Measurements from ENCODE around the gene TSPAN18.

The TSPAN18 gene

GRCh38 chr11:44889266-44889665 is 162.5 kb downstream of the TSPAN18 start:
- DNase-seq (ENCODE audit: low read depth), result no peak

GRCh38 chr11:44892843-44893242 is 166.1 kb downstream of the TSPAN18 start:
- DNase-seq (ENCODE audit: low read depth), result no peak

DNA sequence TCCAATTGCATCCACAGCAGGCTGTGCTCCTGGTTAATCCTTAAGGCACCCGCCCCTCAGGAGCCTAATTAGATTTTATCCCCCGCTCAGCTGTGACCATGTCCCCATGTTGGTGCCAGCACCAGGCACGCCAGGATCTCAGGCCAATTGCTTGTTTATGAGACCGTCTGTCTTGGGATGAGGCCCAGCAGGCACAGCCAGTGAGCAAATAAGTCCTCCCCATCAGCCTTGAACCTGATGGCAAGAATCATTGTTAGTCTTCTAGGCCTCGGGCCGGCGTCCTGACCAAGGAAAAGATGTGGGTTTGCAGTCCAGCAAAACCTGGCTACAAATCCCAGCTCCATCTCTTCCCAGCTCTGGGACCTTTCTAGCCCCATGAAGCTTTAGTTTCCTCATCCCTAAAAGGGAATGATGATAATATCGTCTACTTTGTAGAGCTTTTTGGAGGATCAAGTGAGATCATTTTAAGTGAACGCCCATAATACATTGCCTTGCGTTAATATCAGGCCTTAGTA is 166.6 kb downstream of the TSPAN18 start:
- no peak for DNase-seq (ENCODE audit: low read depth)

GRCh38 chr11:44893846-44894617 is 167.3 kb downstream of the TSPAN18 start:
- peak; percentile 13 for DNase-seq (ENCODE audit: low read depth)

DNA sequence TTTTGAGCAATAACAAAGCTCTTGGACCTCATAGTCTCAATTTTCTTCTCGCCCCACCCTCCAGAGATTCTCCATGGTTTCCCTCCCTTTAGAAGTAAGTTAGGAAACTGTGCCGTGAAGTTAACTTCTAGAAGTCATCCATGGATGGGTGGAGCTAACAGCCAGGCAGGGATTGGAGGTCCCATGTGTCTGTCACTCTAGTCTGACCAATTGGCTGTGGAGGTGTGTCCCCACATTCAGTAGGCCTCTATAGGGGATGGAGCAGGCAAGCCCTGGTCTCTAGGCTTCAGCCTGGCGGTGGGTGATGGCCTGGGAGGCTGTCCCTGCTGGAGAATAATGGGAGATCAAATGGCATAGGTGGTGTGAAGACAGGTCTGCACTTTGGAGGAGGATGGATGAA is 173.2 kb downstream of the TSPAN18 start:
- peak; percentile 37 for DNase-seq (ENCODE audit: low read depth)

- no peak for DNase-seq (ENCODE audit: low read depth)
These were observed 174.4 kb downstream of the TSPAN18 start for GRCh38 chr11:44901120-44901633.

DNA sequence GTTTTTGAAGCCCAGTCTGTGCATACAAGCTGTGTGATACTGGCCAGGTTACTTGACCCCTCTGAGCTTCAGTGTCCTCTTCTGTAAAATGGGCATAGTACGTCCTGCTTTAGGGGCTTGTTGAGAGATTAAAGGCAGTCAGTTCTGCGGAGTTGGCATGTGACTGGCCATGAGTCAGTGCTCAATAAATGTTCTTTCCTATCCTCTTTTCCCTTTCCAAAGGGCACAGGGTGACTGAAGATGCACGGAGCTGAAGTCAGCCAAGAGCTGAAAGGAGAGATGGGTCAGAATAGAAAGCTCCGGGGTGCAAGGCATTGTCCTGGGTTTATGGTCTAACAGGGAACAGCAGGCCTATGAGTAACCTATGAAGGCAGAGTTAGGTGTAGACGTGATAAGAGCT is 175.0 kb downstream of the TSPAN18 start:
- no peak for DNase-seq (ENCODE audit: low read depth)

DNA sequence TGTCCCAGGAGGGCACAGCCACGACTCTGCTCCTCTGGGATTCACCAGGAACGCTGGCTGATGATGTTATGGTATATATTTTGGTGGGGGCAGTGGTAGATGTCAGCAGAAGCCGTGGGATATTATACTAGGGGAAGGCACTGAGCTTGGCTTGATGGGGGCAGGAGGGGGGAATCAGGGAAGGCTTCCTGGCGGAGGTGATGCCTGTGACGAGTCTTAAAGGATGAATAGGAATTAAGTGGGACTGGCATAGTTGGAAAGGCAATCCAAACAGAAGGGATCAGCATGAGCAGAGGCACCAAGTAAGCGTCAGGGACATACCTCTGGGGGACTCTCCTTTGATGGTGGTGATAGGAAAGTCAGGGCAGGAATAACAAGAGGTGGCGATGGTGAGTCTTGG is 176.3 kb downstream of the TSPAN18 start:
- DNase-seq (ENCODE audit: low read depth), result no peak

- no peak for DNase-seq (ENCODE audit: low read depth)
These were observed 176.8 kb downstream of the TSPAN18 start for GRCh38 chr11:44903518-44903917.

- no peak for DNase-seq (ENCODE audit: low read depth)
These were observed 177.7 kb downstream of the TSPAN18 start for GRCh38 chr11:44904261-44905020.

GRCh38 chr11:44905131-44905866 is 178.5 kb downstream of the TSPAN18 start:
- DNase-seq (ENCODE audit: low read depth), result no peak

GRCh38 chr11:44906649-44907048 is 179.9 kb downstream of the TSPAN18 start:
- no peak for DNase-seq (ENCODE audit: low read depth)

DNA sequence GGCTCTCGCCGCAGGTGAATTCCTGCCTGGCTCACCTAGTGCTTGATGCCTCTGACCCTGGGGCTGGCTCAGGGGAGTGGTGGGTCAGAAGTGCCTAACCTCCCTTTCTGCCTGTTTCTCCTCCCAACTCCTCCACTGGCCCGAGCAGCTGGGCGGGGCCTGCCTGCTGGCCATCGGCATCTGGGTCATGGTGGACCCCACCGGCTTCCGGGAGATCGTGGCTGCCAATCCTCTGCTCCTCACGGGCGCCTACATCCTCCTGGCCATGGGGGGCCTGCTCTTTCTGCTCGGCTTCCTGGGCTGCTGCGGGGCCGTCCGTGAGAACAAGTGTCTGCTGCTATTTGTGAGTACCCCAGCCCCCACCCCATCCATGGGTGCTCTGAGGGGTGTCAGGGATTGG is 182.8 kb downstream of the TSPAN18 start:
- DNase-seq (ENCODE audit: low read depth), result no peak

DNA sequence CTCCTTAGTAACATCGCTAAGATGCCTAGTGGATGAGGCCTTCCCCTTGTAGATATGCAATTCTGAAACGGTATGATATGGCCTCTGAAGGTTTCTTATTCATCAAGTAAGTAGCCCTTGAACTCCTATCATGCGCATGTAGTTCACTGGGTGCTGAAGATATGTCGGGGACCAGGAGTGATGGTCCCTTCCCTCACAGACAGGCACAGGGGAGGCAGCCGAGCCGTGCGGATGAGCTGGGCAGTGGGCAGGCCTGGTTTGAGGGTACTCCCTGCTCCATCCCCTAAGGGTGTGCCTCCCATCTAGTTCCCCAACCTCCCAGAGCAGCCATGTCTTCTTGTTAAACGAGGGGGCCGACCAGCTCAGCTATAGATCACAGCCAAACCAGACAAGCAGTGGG is 183.8 kb downstream of the TSPAN18 start:
- no peak for DNase-seq (ENCODE audit: low read depth)

- DNase-seq (ENCODE audit: low read depth), result peak; percentile 64
These were observed 184.5 kb downstream of the TSPAN18 start for GRCh38 chr11:44911029-44911814.

GRCh38 chr11:44912270-44912987 is 185.7 kb downstream of the TSPAN18 start:
- no peak for DNase-seq (ENCODE audit: low read depth)

DNA sequence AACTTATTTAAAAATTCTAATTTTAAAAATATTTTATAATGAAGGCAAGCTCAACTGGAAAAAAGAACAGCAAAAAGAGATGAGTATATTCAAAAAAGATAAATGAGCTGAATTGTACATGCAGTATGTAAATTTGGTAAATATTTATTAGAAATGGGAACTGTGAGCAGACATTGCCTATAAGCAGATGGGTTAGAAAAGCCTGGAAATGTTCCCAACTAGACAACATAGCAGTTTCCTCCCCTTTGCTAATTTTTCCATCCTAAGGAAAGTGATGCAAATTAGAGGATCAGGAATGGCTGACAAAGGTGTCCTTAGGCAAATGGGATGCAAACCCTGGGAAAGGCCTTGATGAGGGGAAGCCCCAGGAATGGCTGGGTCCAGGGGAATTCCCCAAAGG is 186.7 kb downstream of the TSPAN18 start:
- no peak for DNase-seq (ENCODE audit: low read depth)

DNA sequence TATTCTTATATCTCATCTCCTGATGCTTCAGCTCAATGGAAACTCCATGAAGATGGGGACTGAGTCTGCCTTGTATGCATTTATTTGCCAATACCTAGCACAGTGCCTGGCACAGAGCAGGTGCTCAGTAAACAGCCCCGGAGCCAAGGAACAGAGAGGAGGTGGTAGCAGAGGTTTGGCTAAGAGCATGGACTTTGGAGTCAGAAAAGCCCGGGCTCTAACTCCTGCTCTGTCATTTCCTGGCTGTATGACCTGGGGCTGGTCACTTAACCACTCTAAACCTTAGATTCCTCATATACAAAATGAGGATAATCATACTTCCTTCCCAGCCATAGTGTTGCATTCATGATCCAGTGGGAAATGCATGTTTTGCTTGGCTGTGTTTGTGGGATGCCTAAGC is 187.3 kb downstream of the TSPAN18 start:
- no peak for DNase-seq (ENCODE audit: low read depth)

DNA sequence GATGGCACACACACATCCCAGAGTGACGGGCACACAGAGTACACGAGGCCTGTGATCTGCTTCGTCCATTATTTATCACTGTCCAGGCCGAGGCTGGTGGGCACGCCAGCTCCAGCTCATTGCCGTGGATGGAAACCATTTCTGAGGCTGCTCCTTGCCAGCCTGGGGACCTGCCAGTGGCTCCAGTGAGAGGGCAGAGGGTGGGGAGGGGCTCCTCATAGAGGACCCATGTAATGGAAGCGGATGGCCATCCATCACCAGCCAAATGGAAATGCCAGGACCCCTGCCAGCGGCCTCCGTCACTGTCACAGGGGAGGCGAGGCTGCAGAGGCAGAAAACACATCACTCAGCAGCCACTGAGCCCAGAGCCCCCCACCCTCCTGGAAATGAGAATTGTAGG is 188.2 kb downstream of the TSPAN18 start:
- no peak for DNase-seq (ENCODE audit: low read depth)

GRCh38 chr11:44915621-44916020 is 188.9 kb downstream of the TSPAN18 start:
- DNase-seq (ENCODE audit: low read depth), result no peak

- no peak for DNase-seq (ENCODE audit: low read depth)
These were observed 189.6 kb downstream of the TSPAN18 start for GRCh38 chr11:44916331-44916730.
